Measurements from ENCODE around the gene IL1RN. TPM values are rescaled to one million over a fixed set of nuclear protein-coding genes. Genes with fewer than 3 reads are reported as not detected.

Gene IL1RN
- total and polyA plus RNA-seq, 2 of the 13 experiments (the other 11 are each of a cell fraction or from before 2014, with no cell fraction given): 21.2 to 101 TPM

GRCh38 chr2:113157118-113157896, 29.9 kb downstream of the IL1RN start (continued):
- TF ChIP-seq ZC3H4 (CRISPR knock-in tag; IDR thresholded peaks at IDR 0.05; ENCODE audit: borderline replicate concordance) (no peak), ZNF564 (CRISPR knock-in tag; IDR thresholded peaks at IDR 0.05) (peak; percentile 40; the same call in 1 of the 2 replicates), TFE3 (CRISPR knock-in tag; IDR thresholded peaks at IDR 0.05) (no peak), ZFX (CRISPR knock-in tag; IDR thresholded peaks at IDR 0.05; ENCODE audit: low read depth) (peak; percentile 68), THAP8 (CRISPR knock-in tag; IDR thresholded peaks at IDR 0.05; ENCODE audit: borderline replicate concordance) (no peak), ZNF362 (CRISPR knock-in tag; IDR thresholded peaks at IDR 0.05; ENCODE audit: borderline replicate concordance) (no peak), SRF (IDR thresholded peaks at IDR 0.05; ENCODE audit: low read depth, low read length) (no peak), ETV6 (CRISPR knock-in tag; conservative IDR thresholded peaks at IDR 0.05) (0 out of 2 replicates have a peak, but pooled peaks have one; percentile 27), MED1 (CRISPR knock-in tag; IDR thresholded peaks at IDR 0.05) (no peak), ZNF781 (CRISPR knock-in tag; IDR thresholded peaks at IDR 0.05; ENCODE audit: borderline replicate concordance, not compliant biosample characterization) (no peak), ZNF329 (CRISPR knock-in tag; IDR thresholded peaks at IDR 0.05; ENCODE audit: low read depth) (no peak), POGK (CRISPR knock-in tag; conservative IDR thresholded peaks at IDR 0.05) (0 out of 2 replicates have a peak, but pooled peaks have one; percentile 18), THAP9 (CRISPR knock-in tag; IDR thresholded peaks at IDR 0.05; ENCODE audit: borderline replicate concordance) (no peak; the same call in 1 of the 2 replicates), GZF1 (CRISPR knock-in tag; IDR thresholded peaks at IDR 0.05) (0 out of 2 replicates have a peak, but pooled peaks have one; percentile 21), ZNF280B (CRISPR knock-in tag; IDR thresholded peaks at IDR 0.05; ENCODE audit: borderline replicate concordance) (no peak; the same call in 1 of the 2 replicates), PITX1 (CRISPR knock-in tag; IDR thresholded peaks at IDR 0.05) (no peak), YEATS2 (CRISPR knock-in tag; IDR thresholded peaks at IDR 0.05; ENCODE audit: borderline replicate concordance) (no peak), ZNF761 (CRISPR knock-in tag; conservative IDR thresholded peaks at IDR 0.05) (peak; percentile 87; the same call in 1 of the 2 replicates)
